HK-2 (cell line): ENCODE data around the gene DAZAP1.

Experiments used
- DNase-seq: peaks from one replicate; pipeline ENCODE4 v3.0.0-alpha.2; 2018; ENCODE audit not compliant: unreplicated experiment

The DAZAP1 gene

DNA sequence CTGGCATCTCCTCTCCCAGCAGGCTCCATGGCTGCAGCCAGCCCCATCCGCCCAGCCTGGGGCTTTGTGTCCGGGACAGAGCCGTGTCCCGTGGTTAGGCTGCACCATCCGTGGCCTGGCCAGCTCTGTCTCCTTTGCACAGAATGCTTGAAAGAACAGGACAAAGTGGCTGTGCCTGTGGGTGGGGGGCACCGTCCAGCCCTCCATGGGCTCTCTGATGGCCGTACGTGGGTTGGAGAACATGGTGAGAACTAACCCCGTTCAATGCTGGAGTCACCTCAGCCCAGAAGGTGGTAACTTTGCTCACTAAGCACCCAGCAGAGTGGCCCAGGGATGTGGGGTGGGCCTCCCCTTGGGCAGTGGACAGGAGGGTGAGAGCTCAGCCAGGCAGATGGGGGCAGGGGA is 33.6 kb downstream of the DAZAP1 start:
- no peak for DNase-seq

DNA sequence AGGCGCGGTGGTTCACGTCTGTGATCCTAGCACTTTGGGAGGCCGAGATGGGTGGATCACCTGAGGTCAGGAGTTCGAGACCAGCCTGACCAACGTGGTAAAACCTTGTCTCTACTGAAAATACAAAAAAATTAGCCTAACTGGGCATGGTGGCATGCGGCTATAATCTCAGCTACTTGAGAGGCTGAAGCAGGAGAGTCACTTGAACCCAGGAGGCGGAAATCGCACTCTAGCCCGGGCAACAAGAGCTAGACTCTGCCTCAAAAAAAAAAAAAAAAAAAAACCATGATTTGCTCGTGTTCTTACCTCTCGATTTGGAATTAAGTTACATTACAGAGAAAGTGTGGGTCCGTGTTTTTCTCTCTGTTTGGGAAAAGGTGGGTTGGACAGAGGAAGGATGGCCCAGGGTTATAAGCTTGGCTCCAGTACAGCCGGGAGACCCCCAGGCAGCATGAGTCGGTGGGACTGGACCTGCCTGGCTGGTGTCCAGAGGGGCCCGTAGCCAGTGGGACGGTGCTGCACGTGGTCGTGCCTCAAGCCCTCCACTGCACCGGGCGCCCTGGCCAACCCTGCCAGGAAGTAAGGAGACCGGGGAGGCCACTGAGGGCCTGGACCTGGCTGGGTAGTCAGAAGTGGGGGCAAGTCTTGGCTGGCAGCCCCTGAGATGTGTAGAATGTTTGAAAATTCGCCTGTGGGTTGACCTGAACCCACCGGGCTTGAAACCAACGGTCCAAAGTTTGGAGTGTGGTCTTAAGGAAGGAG is 34.5 kb downstream of the DAZAP1 start:
- no peak for DNase-seq

DNA sequence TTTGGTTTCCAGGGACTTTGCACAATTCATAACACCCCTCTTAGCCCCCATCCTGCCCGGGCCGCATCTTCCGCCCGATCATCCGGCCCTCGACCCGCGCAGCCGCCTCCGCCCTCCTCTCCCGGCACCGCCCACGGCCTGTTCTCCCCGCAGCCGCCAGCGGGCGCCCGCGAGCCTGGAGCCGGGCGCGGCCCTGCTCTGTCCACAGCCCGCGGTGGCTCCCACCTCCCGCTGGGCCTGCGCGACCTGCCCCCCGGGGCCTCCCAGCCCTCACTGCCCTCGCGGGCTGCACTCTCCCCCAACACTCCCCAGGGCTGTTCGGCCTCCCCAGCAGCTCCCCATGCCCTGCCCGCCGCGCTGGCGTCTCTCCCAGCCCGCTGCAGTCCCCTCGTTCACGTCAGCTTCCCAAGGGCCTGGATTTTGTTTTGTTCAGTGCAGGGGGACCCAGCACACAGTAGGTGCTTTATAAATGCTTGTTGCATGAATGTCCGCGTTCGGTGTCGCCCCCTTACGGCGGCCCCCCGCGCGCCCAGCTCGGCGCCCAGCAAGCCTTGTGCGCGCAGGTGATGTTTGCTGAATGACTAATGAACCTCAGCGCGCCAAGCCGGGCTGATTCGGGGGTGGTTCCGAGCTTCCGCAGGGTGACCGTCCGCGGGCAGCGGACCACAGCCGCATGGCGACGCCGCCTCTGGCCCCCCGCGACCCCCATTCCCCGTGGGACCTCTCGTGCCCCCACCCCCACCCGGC is 38.0 kb downstream of the DAZAP1 start:
- peak; percentile 78 for DNase-seq

DNA sequence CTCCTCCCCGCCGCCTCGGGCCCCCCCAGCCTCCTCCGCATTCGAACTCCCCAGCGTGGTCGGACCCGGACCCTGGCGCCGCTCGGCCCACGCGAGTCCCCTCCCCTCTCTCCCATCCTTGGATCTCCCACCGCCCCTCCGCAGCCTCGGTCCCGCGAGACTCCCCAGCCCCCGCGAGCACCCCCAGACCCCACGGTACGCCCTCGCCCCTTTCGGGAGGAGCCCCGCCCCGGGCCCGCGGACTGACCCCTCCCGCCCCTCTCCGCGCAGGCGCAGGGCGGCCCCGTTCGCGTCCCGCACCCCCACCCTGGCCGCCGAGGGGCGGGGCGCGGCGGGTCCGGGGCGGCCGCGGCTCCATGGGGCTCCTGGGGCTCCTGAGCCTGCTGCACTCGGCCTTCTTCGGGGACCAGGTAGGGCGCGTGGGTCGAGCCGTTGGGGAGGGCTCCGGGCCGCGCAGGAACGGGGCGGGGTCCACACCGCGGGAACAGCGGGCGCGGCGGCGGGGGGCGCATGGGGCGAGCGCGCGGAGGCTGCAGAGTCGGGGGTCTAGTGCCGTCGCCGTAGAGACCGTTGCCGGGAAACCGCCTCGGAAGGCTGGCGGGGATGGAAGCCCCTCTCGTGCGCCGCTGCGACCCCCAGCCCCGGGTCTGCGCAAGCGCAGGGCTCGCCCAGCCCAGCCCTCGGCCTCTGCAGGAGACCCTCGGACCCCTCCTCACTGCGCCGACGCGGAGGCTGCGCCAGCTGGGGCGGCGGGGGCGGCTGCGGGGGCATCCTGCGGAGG is 38.7 kb downstream of the DAZAP1 start:
- DNase-seq: no peak

DNA sequence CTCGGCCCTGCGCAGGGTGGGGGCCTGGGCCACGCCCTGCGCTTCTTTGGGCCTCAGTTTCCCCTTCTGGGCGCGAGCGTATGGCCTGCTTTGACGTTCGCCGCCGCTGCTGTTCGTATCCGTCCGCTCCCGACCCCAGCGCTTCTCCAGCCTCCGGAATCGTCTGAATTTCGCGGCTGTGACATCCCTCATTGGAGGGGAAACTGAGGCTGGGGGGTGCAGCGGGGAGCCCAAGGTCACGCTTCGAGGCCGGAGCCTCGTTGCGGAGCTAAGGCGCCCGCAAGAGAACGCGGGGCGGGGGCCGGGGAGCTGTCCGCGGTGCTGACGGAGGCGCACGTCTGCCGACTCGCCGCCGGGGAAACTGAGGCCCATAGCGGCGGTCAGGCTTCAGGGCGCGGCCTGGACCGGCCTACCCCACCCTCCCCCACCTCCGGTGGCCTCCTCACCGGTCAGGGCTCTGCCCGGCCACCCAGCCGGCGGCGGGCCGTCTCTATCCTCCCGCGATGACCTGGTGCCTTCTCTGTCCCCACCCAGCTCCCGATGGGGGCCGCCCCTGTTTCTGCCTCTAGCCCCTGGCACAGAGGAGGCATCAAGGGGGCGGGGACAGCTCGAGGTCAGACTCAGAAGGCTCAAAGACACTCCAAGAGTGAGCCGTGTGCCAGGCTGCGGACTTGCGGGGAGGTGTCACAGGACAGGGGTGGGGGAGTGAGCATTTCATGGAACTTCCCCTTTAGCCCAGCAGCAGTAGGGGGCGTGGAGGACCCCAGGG is 39.5 kb downstream of the DAZAP1 start:
- DNase-seq: no peak

DNA sequence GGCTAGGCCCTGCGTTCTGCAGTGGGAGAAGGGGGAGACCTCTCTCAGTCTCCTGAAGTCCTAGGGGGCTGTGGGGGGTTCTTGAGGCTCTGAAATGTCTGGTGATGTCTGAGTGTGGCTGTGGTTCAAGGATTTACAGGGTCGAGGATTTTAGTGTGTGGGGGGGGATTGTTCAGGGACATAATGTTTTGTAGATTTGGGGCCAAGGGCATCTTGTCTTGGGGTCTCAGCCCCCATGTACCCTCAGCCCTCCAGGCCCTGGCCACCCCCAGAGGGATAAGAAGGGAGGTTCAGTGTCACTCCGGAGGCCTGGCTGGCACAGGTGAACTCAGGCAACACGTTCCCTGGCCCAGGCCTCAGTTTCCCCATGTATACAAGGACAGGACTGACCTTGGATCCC is 40.1 kb downstream of the DAZAP1 start:
- DNase-seq: no peak

DNA sequence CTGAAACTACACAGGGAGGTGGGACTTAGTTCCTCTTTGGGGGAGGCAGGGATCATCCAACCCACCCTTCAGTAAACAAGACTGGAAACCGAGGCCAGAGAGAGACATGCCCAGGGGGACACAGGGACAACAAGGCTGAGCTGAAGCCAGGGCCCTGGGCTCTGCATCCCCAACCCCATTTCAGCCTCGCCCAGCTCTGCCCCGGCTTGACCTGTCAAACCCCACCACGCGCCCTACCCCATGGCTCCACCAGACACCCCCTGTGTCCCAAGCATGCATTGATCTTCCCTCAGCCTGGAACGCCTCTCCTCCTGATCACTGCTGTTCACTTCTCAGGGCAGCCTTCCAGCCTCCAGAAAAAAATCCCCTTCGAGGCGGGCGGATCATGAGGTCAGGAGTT is 40.6 kb downstream of the DAZAP1 start:
- no peak for DNase-seq

DNA sequence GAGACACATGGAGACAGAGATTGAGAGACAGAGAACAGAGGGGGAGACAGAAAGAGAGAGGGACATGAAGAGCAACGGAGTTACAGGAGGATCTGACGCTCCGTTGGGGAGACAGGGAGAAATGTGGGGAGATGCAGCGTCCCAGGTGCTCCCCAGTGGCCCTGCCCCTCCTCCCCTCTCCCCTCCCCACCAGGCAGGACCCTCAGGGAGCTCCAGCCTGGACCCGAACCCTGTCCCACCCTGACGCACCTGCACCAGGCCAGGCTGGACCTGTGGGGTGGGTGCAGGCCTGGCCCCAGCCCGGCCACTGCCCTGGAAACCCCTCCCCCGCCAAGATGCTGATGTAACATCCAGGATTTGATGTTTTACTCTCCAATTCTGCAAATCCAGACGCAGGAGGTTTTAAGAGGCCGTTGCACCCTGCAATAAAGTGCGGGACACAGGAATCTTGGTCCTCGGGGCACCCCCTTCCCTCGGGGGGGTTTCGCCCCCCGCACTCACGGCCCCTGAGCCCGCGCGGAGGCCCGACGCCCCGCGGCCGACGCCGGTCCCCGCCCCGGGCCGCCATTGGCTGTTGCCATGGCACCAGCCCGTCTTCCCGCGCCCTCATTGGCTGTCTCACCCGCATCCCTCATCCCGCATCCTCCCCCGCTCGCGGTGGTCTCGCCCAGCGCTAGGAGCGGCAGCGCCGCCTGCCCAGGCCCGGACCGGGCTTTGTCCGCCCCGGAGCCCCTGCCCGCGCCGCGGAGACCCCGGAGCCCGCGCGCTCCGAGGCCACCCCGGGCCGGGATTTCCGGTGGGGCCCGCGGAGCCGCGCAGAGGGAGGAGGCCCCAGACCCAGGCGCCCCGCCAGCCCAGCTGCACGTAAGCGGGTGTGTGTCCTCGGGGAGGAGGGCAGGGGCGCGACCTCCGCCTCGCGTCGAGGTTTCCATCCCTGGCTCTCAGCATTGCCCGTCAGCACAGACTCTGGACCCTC is 42.4 kb downstream of the DAZAP1 start, which contains the start of gene APC2:
Gene APC2 (plus strand): TSS at position 655 of the 976 bp plus-strand sequence. CDS start 2,881 bp downstream, outside the sequence.
- no peak for DNase-seq

DNA sequence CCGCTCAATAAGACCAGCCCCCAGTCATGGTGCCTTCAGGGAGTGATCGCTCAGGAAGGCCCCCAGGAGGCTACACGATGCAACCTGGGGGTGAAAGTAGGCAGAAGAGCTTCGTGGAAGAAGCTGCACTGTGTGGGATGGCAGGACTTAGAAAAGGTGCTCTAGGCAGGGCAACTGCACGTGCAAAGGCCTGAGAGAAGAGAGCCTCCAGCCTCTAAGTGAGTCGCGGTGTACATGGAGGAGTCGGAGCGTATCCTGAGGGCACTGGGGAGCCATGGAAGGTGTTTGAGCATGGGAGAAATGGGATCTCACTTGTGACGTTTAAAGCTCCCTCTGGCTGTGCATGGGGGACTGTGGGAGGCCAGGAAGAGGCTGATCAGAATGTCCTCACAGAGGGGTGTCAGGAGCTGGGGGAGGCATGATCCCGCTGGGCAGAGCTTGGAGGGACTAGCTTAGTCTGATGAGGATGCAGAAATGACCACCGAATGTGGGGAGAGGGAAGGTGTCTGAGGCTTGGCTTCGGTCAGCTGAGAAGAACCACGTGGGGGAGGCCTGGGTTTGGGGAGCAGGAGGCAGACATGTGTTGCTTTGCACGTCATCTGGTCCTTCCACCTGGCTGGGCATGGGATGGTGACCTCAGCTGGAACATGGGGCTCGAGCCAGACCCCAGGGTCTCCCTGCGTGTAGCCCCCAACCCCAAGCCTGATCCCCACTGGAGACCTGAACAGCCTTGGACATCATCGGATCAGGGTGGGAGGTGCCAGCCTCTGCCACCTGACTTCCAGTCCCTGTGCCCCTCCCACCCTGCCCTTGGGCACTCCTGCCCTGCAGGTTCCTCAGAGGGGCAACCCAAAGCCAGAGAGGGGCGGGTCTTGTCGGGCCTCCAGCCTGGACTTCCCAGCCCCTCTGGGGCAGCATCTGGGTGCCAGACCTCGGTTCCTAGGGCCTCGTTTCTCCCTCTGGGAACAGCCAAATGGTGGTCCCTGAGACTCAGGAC is 43.6 kb downstream of the DAZAP1 start:
- no peak for DNase-seq

DNA sequence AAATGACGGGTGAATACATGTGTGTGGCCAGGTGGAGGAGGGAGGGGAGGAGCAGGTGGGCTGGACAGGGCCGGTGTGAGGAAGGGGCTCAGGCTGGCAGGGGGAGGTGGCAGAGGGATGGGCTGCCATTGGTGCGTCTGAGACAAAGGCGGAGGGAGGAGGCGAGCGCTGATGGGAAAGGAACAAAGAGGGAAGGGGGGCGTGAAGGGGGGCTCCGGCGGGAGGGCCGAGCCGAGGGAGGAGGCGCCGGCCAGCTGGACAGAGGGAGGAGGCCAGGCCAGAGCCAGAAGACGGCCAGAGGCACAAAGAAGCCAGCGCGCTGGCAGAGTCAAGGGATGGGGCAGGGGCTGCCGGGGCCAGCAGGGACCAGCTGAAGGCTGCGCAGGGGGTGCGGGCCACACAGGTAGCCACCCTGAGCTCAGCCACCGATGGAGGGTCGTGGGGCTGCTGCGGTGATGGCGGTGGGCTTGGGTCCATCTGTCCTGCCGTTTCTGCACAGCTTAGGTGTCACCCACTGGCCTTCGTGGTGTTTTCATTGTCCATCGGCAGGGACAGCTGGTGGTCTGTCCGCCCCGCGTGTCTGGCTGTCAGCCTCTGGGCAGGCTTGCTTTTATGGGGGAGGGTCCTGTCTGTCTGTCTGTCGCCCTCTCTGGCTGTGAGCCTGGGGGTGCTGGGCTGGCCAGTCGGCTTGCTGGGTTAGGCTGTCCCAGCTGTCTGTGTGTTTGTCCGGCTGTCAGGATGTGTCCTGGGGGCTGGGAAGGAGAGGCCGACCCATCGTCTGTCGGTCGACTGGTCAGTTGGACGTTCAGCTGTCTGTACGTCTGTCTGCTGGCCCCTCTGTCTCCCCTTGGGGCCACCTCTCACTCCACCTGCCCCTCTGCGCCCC is 44.8 kb downstream of the DAZAP1 start:
- no peak for DNase-seq

DNA sequence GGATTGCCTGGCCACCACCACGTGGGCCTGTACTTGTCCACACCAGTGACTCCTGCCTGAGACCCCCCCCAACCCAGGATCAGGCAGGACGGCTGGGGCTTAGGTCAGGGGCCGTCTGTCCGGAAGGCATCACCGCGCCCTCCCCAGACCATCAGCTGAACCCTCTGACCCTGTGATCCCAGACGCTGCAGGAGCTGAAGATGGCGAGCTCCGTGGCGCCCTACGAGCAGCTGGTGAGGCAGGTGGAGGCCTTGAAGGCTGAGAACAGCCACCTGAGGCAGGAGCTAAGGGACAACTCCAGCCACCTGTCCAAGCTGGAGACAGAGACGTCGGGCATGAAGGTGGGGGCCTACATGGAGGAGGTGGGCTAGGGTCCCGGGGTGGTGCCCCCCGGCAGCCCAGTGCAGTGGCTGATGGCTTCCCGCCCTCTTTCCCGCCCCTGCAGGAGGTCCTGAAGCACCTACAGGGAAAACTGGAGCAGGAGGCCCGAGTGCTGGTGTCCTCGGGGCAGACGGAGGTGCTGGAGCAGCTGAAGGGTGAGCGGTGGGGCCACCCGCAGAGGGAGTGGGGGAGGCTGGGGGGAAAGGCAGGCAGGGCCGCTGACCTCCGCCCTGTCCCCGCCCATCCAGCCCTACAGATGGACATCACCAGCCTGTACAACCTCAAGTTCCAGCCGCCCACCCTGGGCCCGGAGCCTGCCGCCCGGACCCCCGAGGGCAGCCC is 45.6 kb downstream of the DAZAP1 start:
- DNase-seq: no peak

DNA sequence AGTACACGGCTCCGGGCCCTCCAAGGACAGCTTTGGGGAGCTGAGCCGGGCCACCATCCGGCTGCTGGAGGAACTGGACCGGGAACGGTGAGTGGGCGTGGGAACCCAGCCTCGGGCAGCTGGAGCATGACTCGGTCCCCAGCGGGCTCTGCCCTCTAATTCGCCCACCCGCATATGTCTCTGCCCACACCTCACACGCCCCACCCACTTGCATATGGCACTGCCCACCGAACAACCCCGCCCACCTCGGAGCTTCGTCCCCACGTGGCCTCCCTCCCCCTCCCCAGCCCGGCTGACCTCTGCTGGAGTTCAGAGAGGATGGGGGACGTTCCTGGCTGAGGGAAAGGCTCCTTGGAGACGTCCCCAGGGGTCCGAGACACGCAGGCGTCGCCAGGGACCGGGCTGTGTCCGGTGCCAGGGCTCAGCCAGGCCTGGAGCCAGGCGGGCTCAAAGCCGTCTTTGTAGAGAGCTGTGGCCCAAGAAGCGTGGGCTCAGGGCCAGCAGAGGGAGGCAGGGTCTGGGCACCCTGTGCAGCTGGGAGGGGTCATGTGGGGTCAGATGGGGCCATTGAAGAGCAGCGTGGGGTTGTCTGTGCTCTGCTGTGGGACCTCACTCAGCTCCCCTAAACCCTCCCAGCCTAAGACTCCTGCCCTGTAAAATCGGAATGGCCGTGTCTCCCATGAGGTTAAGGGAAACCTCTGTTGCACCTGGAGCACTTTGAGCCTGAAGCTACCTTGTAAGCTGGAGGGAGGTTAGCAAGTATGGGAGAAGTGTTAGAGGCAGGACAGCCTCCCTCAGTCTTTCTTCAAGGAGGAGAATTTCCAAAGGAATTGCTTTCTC is 46.4 kb downstream of the DAZAP1 start:
- peak; percentile 89 for DNase-seq

DNA sequence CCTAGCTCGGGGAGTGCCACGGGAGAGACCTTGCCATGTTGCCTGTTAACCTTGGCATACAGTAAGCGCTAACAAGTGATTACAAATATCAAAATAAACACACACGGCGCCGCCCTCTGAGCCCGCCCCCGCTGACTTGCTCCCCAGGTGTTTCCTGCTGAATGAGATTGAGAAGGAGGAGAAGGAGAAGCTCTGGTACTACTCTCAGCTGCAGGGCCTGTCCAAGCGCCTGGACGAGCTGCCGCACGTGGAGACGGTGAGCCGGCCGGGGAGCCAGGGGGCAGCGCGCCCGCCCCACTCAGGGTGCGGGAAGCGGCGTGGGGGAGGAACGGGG is 47.6 kb downstream of the DAZAP1 start:
- DNase-seq: no peak

DNA sequence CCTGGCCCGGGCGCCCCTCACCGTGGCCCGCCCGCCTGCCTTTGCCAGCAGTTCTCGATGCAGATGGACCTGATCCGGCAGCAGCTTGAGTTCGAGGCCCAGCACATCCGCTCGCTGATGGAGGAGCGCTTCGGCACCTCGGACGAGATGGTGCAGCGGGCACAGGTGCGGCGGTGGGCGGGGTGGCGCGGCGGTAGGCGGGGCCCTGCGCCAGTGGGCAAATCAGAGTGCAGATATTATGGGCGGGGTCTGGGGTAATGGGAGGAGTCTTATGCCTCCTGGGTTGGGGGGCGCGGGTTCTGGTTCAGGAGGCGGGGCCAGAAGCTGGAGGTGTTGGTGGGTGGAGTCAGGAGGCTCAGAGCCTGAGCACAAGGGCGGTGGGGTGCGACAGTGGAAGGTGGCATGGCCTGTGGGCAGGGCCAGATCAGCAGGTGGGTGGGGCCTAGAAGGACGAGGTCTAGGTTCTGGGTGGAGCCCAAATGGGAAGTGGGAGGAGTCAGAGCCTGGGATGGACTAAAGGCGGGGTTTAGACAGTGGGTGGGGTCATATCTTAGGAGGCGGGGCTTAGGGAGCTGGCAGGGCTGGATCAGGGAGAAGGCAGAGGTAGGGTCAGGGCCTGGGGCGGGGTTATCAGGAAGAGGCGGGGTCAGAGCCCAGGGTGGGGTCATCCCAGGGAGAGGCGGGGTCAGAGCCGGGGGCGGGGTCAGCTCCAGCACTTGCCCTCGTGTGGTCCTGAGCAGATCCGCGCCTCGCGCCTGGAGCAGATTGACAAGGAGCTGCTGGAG is 48.1 kb downstream of the DAZAP1 start:
- DNase-seq: peak; percentile 80

DNA sequence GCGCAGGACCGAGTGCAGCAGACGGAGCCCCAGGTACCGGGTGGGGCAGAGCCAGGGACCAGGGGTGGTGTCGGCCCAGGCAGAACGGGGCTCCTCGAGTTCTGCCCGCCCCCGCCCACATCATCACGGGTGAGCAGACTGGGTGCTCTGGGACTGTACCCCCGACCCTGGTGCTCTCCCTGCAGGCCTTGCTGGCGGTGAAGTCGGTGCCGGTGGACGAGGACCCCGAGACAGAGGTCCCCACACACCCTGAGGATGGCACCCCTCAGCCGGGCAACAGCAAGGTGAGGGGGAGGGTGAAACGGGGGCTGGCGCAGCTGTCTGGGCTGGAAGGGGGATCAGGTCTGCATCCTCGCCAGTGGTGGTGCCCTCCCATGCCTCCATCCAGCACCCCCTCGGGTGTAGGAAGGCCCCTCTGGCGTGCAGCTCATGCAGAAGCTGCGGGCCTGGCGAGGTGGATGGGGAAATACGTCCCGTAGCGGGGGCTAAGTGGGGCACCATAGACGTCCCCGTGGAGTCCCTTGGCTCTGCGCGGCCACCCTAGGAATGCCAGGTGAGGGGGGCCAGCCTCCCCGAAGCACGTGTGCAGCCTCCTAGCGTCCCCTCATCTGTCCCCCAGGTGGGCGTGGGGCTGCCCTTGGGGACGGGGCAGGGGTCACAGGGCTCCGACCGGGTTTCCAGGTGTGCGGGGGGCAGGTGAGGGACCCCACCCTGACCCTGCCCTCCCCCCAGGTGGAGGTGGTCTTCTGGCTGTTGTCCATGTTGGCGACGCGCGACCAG is 48.9 kb downstream of the DAZAP1 start:
- no peak for DNase-seq
